Mucosa of gallbladder (tissue), 1 donor: ENCODE measurements around the gene NIPBL. TPM values are rescaled to one million over a fixed set of nuclear protein-coding genes. Genes with fewer than 3 reads are reported as not detected.
"Not testable (repeated sequence)": the region's sequence is repeated elsewhere in the genome, so short reads cannot be mapped to it uniquely, and the experiment has no call there.

Experiments
- DNase-seq: peaks from one replicate; pipeline ENCODE4 v3.0.0-alpha.2; 2020; ENCODE audit warnings: low spot score
- total RNA-seq: library from RNA; stranded (reverse); gene quantifications from one replicate; pipeline ENCODE4 v1.2.1, GENCODE V29; 2021
- donor health status: DM: no; HTN: no; CAD: no.

The NIPBL gene
- total RNA-seq, 1 donor from 2014 or later = 60.9 TPM

DNA sequence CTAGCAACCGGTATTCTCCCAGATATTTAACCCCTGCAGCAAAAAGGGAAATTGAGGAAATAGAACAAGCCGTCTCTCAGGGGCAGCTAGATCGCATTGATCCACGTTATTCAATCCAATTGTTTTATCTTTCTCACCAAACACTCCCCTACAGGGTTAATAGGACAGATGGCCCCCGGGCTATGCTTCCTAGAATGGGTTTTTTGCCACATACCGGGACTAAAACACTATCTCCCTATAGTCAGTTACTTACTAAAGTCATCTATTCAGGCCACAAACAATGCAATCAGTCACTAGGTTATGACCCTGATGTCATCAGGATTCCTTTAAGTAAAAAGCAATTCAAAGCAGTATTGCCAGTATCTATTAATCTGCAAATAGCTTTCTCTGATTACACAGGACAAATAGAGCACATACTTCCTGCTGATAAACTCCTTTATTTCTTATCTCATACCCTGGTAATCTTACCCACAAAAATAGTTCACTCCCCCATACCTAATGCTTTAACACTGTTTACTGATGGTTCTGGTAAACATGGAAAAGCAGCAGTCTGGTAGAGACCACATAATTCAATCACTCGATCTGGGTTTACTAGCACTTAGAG lies 213.7 kb downstream of the NIPBL start:
- DNase-seq = no peak

DNA sequence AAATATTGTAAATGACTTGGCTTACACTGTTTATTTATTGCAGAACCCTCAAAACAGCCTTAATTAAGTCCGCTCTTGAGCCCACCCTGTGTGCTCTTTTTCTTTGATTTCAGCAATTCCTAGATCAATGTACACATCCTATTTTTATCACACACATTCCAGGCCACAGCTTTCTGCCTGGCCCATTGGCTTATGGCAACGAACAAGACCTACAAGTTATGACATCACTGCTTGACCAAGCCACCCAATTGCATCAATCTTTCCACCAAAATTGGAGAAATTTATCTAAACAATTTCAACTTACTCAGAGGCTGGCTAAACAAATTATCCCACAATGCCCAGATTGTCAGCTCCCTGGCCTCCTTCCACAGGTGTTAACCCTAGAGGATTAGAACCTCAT lies 214.2 kb downstream of the NIPBL start:
- no peak for DNase-seq

DNA sequence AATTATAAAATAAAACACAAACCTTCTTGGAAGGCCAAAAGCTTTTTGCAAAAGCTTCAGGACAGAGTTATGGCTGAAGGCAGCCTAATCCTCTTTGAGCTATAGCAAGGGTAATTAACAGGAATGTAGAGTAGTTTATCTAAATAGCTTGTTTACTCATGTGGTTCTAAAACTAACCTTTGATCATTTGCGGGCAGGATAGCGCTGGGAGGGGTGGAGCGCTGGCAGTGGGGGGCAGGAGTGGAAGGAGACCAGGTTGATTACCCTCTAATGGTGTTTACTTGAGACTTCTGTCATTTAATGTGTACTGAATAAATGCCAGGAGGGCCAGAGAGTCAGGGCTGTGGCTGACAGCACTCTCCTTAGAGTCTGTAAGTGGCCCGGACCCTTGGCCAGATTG lies 217.2 kb downstream of the NIPBL start:
- not testable (repeated sequence) for DNase-seq

DNA sequence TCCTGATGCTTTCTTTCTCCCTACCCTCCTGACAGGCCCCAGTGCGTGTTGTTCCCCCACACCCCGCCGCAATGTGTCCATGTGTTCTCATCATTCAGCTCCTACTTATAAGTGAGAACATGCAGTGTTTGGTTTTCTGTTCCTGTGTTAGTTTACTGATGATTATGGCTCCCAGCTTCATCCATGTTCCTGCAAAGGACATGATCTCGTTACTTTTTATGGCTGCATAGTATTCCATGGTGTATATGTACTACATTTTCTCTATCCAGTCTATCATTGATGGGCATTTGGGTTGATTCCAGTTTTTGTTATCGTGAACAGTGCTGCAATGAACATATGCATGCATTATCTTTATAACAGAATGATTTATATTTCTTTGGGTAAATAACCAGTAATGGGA lies 222.7 kb downstream of the NIPBL start:
- not testable (repeated sequence) for DNase-seq

DNA sequence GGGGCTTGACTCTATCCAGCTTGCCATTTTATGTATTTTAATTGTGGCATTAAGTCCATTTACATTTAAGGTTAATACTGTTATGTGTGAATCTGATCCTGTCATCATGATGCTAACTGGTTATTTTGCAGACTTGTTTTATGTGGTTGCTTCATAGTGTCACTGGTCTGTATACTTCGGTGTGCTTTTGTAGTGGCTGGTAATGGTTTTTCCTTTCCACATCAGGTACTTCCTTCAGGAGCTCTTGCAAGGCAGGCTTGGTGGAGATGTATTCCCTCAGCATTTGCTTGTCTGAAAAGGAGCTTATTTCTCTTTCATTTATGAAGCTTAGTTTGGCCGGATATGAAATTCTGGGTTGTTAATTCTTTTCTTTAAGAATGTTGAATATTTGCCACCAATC lies 226.7 kb downstream of the NIPBL start:
- DNase-seq = no peak

DNA sequence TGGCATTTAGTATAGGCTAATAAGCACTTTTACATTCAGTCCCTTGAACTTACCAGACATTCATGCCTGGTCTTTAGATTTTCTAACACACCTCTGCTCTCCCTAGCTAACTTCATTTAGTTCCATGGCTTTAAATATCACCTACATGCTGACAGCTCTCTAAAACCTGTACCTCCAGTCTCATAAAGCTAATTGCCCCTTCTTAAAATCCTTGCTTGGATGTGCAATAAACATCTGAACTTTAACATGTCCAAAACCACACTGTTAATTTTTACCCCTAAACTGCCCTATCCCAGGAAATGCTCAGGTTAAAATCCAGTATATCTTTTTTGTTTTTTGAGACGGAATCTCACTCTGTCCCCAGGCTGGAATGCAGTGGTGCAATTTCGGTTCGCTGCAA lies 232.8 kb downstream of the NIPBL start:
- no peak for DNase-seq

DNA sequence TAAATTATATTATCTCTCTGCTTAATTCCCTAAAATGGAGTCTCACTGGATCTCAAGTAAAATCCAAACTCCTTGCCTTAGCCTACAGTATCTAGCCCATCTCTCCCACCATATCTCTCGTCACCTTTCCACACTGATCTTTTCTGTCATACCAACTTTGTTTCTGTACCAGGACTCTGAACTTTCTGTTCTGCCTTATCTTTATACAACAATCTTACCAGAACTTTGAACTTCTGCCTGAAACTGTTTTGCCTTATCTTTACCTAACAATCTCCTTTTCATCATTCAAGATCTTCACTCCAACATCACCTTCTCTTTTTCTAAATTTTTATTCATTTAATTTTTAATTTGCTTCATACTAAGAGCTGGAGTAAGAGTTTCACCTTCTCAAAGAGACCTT lies 233.6 kb downstream of the NIPBL start:
- no peak for DNase-seq

DNA sequence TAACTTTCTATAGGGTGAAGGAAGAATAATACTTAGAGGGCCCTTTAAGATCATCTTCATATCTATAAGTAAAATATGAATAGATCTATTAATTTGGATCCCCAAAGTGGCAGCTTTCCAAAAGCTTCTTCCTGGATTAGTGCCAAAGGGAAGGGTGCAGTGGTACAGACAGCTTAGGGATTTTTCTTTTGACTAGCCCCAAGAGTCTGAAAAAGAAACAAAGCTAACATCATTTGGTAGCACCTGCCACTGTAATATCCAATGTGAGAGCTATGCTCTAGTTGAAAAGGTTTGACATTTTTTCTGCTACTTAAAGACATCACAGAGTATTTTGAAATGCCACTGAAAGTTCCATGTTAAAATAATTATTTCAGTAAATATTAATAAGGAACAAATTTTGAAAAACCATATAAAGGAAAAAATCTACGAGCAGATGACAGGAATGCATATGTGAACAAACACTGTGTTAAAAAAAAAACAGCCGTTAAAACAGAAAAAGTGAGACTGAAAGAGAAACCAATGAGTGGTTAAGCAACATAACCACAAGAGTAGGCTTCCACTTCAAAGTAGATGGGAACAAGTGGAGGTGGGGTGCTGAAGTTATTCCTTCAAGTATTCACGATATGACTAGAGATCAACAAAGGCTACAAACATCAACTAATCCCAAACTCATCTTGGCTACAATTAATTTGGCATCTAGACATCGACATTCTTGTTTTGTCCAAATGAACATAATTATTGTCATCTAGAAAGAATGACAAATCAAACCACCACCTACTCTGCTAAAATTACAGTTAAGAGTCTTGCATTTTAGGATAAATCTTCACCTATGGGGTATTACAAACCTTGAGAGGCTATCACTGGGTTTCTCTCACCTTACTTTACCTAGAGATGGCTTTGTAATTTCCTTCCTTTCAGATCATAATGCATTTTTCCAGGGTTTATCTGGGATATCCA lies 235.1 kb downstream of the NIPBL start:
- DNase-seq = no peak

DNA sequence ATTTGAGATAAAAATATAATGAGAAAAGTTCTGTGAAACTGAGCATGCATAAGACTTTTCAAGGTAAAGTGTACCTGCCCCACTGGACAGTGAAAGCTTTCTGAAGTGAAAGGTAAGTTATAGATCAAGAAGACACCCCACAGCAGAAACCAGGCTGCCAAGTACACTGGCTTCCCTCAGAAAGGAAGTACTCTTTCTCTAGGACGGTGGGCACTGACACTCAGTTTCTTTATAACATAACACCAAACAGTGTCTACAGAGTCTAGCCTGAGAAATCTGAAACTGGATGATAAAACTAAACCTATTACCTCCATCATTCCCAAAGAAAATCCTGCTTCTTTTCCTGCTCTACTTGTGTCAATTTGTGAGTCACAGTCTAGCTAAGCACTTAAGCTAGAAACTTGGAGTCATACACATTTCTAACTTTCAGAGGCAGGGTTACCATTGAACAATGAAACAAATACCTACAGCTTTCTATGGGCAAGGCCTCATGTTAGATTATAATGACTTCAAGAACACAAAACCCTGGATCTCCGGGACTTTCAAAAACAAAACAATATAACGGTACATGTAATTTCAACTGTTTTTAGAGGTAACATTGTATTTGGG lies 235.9 kb downstream of the NIPBL start:
- no peak for DNase-seq
